Measurements from ENCODE around the gene SPOCK3.
"Not testable (repeated sequence)": the region's sequence is repeated elsewhere in the genome, so short reads cannot be mapped to it uniquely, and the experiment has no call there.

Gene SPOCK3

DNA sequence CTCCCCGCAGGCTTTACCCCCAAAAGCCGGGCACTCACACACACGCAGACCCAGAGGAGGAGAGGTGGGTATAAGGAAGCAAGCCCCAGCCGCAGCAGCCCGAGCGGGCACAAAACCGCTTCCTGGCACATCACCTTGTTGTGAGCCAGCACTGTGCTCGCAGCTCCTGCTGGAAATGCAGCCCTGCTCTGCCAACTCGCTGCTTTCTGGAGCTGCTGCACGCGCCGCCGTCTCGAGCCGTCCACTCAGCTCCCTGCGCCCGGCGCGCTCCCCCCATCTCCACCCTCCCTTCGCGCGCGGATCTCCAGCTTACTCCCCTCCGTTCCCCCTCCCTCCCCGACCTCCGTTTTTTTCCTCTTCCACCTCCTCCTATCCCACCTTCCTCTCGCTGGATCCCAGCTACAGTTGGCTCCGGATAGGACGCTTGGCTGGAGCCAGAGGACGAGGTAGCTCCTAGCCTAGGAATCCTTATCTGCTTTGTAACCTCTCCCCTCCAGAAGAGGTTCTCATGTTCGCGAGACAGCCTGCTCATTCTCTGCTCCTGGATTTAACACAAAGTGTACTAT is at the start of gene SPOCK3:
TSS of gene SPOCK3 (minus strand) at position 179 of the 566 bp plus-strand sequence.
- peak; percentile 33 for DNase-seq

DNA sequence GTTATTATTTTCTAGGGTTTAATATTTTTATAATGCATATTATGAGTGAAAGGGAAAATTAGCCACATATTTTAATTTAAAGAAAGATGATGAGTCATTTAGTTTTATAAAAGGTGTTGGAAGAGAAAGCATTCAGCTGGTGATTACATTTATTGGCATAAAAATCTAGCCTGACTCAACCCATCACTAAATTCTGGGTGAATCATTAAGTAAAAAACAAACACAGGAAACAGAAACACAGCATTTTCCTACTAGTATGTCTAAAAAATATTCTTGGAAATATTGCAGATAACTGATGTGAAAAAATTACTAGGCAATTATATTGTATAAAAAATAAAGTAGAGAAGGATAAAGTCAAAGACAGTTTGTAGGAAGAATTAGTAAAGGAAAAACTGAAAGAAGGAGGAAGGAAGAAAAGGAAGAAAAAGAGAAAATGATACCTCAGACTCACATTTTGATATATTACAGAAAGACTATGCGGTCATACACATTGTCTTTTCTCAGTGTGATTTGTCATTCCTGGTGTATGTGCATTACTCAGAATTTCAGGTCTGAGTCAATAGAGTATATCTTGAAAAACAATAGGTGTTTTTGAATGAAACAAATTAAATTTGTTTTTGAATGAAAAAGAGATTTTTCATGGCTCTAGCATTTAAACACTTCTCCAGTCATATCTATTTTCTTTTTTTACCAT is 48.0 kb upstream of the SPOCK3 start:
- no peak for DNase-seq

DNA sequence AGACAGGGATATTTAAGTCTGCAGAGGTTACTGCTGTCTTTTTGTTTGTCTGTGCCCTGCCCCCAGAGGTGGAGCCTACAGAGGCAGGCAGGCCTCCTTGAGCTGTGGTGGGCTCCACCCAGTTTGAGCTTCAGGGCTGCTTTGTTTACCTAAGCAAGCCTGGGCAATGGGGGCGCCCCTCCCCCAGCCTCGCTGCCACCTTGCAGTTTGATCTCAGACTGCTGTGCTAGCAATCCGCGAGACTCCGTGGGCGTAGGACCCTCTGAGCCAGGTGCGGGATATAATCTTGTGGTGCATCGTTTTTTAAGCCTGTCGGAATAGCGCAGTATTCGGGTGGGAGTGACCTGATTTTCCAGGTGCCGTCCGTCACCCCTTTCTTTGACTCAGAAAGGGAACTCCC is 47.3 kb upstream of the SPOCK3 start:
- DNase-seq, result not testable (repeated sequence)

DNA sequence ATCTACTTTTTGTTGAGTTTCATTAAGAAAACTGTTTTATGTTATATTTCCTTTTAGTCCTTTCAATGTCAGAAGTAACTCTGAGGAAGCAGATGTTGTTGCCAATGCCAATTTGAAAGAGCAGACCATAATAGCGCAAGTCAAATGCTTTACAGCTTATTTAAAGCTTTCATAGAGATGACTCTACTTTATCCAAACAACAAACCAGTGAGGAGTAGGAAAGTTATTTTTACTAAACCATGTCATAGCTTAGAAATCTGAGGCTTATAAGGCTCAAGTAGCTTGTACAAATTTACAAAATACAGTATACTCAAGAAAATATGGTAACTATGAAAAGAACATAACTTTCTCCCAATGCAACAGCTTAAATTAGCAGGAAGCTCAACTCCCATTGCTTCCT is 40.1 kb upstream of the SPOCK3 start:
- DNase-seq, result no peak

DNA sequence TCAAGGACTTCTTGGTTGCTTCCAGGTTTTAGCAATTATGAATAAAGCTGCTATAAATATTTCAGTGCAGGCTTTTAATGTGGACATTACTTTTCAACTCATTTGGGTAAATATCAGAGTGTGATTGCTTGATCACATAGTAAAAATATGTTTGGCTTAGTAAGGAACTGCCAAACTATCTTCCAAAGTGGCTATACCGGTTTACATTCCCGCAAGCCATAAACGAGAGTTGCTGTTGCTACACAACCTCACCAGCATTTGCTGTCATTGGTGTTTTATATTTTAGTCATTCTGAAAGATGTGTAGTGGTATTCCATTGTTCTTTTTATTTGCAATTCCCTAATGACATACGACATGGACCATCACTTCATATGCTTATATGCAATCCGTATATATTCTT is 30.9 kb upstream of the SPOCK3 start:
- no peak for DNase-seq

DNA sequence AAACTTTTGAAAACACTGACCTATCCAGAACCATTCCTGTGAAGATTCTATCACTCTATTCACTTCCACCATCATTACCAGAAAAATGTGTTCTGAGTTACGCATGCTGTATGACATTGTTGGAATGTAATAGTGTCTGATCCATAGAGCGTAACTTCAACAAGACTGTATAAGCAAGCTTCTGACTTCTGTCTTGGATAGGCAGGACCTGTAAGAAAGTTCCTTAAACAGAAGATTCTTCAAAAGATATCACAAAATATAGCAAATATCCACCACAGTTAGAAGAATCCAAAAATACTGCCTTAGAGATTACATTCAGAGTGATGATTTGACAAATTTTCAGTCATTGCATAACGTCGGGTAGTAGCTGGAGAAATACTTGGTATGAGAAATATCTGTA is 14.0 kb upstream of the SPOCK3 start:
- no peak for DNase-seq

DNA sequence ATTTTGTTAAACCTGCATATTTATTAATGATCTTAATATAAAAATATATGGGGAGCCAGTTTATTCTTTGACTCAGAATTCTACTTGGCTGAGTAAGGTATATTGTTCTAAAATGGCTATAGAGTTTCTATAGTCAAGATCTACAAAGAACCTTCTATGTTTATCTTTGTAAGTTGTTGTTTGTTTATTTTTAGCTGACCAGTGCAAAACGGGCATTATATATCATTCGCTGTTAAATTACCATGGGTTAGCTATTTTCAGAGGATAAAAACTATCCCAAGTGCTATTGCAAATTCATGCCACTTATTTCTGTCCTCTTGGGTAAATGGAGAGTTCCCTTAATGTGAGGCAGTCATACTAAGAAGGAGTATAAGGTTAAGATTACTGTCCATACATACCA is 5.3 kb upstream of the SPOCK3 start:
- DNase-seq, result no peak

DNA sequence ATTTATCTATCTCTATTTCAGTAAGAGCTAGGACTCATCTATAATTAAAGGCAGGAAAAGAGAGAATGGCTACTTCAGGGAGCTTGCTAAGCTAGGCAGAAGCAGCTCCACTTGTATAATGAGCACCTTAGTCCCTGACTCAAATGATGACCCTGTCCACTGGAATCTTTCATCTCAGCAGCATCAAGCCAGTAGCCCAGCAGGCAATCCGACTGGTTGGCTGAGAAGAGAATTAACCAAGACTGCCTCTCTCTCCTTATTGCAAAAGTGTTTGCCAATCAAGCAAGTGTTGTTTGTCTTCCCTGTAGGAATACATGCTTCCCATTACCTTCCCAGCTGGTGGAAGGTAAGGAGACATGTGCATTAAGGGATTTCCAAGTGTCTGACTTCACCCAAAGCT is 3.9 kb upstream of the SPOCK3 start:
- no peak for DNase-seq

DNA sequence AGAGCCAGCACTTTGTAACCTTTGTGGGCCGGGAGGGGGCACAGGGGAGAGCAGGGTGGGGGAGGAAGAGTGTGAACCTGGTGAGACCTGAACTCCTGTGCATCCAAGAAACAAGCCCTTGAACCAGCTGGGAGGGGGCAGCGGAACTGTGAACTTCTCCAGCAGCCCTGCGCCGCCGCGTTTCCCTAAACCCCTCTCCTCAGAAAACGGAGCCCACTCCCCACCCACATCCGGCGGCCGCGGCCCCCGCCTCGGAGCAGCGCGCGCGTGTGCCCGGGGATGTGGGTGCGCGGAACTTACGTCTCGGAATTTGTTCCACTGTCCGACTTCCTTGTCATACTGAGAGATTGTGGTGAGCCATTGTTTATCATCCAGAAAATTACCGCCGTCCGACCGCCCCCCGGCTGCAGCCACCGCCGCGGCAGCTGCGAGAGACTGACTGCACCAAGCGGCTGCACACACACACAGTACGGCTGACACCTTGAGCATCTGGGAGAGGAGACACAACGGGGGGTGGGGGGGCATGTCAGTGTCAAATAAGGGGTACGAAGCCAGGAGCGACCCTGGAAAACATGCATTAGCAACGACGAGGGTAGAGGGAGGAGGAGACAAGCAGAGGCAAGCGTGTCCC is 494 bp downstream of the SPOCK3 start:
- DNase-seq, result peak; percentile 46

DNA sequence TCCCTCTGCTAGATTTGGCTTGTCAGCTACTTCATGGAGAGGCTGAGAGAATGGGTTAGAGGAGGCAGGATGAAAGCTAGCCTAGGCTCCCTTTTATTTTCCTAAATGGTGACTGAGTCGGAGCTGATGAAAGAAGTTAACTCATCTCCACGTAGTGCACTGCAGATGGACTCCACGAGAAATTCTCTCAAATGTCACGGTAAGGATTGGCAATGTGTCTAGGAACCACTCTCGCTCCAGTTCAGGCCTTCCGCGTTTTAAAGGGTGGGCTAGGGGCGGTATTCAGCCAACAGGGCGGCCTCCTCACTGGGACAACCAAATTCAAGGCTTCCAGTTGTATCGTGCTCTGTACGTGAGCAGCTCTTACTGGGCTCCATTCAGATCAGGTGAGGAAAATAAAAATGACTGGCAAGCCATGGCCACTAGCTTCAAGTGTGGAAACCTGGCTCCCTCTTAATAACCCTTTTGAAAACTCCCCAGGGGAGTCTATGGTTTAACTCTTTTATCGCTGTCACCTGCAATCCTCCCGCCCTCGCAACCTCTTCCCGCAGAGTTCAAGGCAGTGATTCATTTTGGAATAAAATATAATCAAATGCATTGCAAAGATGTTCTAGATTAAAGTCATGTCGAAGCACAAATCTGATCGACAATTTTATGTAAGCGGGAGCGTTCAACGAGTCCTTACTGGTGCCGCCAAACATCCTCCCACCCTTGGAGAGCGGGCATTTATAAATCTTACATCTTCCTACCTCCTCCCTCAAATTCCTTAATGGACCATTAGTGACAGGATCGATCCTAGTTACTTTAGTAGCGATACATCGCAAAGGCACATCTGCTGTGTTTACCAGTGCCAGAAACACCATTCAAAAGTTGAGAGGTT is 1.2 kb downstream of the SPOCK3 start:
- no peak for DNase-seq

DNA sequence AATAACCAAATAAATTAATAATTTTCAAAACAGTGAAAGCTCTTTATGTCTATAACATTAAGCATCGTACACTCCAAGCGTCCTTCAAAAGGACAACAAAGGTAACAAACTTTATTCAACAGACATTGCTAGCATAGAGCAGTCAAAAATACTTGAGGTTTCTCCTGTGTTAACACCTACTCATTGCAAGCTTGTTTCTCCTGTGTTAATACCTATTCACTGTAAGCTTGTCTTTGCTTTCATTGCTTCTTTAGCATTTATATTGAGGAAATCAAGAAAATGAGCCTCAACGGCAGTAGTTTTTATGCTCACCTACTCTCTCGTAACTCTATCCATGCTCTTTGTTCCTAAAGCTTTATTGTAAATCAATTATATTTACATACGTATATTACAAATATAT is 3.5 kb downstream of the SPOCK3 start:
- DNase-seq, result no peak

DNA sequence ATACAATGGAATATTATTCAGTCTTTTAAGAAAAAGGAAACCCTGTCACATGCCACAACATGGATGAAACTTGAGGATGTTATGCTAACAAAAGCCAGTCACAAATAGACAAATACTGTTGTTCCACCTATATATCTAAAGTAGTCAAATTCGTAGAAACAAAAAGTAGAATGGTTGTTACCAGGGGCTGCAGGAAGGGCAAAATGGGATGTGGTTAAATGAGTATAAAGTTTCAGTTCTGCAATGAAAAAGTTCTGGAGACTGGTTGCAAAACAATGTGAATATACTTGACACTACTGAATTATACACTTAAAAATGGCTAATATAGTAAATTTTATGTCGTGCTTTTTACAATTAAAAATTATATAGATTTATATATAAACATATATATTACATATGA is 12.2 kb downstream of the SPOCK3 start:
- DNase-seq, result peak; percentile 4

DNA sequence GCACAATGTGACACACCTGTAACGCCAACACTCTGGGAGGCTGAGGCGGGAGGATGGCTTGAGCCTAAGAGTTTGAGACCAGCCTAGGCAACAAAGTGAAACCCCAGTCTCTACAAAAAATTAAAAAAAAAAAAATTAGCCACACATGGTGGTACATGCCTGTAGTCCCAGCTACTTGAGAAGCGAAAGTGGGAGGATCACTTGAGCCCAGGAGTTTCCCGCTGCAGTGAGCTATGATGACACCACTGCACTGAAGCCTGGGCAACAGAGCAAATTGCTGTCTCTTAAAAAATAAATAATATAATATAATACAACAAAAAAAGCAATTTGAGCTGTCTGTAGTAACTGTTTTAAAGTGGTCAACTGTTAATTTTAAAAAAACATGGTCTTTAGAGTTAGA is 13.2 kb downstream of the SPOCK3 start:
- DNase-seq, result no peak

DNA sequence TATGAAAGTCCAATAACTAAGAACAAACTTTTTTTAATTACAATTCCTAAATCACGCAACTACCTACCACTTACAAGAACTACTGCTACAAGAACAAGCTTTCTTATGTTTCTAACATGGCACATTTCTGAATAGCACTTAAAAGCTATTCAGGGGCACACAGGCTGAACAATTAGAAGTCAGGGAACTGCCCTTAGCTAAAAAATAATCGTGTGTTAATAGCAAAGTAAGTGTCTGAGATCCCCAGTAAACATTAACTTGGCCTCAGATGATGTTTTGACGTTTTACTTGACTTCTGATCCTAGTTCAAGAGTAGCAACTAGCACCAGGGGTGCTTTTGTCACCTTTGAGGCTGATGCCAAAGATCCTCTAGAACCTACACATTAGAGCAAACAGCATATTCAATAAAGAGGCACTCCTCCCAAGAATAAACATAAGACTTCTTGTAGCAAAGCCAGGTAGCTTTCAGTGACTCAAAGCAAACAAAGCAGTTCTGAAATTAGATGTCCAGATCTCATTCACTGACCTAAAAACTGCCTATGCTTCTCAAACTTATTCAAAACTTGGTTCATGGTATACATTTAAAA is 16.2 kb downstream of the SPOCK3 start:
- DNase-seq, result no peak

DNA sequence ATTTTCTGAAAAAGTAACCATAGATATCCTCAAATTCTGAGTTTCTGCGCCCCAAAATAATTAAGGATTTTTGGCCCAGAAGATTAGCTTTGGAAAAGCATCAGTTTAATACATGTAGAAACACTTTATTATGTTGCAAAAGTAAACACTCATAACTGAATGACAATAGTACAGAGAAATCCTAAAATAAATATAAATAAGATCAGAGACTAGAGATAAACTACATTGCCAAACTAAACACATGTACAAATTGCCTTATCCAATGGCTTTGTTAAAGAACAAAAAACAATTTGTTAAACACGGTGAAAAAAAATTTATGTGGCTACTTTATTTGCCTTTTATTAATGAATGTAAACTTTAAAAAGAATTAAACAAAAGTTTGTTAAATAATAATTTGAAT is 17.5 kb downstream of the SPOCK3 start:
- no peak for DNase-seq

DNA sequence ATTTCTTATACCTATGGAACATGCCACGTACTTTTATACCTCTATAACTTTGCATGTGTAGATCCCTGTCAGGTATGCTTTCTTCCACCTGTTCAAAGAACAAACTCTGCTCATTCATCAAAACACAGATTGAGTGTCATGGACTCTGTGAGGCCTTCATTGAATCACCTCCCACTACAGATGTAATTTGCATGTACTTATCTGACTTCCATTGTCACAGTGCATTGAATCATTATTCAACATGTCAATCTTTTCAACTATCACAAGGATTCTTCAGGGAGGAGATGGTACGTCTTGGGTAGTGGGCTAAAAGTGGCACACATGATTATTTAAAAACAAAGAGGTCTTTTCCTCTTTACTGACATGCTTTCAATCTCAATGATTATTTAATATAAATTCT is 24.1 kb downstream of the SPOCK3 start:
- no peak for DNase-seq

DNA sequence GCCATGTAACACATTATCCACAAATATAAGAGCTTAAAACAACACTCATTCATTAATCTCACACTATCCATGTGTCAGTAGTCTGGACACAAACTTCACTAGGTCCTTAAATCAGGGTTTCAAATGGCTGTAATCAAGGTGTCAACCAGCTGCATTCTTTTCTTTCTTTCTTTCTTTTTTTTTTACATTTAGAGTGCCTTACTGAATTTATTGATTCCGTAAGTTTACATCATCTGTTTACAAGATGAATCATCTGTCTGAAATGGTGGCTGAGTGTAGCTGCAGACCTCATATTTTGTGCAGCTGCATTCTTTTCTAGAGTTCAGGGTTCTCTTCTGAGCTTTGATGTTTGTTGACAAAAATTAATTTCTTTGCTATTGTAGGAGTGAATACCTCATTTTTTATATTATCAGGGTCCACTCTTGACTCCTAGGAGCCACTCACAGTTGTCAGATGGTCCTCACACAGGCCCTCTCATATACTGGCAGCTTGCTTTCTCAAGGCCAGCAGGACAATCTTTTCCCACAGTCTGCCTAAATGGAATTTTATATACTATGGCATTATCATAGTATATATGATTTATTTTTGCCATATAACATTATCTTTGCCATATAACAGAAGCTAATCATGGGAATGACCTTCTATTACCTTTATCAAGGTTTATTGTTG is 37.8 kb downstream of the SPOCK3 start:
- DNase-seq, result no peak

DNA sequence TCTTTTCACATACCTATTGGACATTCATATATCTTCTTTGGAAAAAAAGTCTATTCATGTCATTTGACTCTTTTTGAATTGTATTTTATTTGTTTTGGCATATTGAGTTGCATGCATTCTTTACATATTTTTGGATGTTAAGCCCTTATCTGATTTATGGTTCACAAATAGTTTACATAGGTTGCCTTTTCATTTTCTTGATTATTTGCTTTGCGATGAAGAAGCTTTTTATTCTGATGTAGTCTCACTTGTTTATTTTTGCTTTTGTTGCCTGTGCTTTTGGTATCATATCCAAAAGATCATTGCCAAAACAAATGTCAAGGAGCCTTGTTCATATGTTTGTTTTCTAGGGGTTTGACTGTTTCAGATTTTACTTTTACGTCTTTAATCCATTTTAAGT is 43.9 kb downstream of the SPOCK3 start:
- no peak for DNase-seq

DNA sequence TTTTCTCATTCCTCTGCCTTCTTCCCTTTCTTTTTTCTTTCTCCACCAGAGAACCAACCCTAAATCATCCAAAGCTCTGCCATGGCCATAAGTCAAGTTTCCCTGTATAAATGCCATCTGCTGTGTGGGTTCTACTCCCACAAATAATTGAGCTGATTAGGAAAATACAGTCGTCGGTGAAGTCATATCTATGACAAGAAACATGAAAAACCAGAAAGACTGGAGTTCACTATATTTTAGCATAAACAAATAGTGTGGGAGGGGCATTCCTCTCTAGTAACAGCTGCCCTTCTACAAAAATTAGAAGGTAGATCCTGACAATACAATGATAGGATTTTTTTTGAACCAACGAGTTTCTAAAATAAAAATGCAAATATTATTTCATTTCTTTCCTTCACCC is 48.8 kb downstream of the SPOCK3 start:
- DNase-seq, result no peak

DNA sequence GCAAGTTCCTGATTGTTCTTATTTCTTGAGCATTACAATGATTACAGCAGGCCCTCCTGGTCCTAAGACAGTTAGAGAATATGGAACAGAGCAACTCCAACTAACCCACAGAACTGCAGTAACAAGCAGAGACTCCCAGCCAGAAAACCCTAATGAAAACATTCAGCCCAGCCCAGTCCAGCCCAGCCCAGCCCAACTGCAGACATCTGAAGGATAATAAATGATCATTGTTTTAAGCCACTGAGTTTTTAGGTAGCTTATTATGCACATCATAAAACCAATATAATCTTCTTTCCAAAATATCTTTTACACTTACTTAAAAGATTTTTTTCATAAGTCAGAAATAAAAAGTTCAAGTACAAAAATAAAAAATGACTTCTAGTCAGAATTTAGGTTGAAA is 51.3 kb downstream of the SPOCK3 start:
- DNase-seq, result no peak

DNA sequence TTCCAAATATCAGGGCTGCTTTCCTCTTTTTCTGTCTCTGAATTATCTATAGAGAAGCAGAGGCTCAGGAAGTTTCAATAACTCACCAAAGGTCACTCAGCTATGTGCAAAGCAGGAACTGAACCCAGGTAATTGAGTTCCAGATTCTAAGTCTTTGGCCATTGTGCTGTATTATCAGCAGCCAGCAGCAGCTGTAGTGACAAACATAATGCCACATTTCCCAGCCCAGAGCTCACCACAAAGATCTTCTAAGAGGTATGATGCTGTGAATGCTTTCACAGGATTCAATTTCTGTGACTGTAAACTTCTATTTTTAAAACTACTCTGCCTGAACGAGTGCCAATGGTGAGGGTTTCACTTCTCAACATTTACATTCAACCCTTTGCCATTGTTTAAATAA is 56.4 kb downstream of the SPOCK3 start:
- DNase-seq, result no peak

DNA sequence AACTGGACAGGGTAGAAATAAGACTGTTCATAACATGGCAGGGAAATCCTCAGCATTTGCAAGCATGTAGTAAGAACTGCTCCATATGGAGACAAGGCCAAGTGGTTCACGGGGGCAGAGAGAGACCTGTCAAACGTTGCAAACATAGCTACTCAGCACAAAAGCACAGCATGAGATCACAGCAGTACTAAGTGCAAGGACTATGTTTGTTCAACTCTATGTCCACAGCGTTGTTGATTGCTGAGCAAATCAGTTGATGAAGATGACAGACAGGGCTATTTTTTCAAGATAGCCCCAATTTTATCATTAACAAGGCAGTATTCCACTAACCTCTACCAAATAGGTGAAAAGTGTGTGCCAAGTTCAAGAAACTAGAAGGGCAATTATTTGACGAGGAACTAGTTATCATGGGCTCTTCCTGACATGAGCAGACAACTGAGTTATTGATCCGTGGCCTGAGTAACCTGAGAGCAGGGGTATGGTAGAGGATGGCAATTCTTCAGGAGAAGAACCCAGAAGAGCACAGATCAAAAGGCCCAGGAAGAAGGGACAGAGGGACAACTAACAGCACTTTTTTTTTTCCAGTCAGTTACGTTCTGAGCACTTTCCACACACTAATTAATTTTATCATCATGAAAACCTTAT is 57.4 kb downstream of the SPOCK3 start:
- no peak for DNase-seq
